Neutrophil (primary cell): ENCODE results near the gene RAD51AP1.

Experiments used
- H3K27ac ChIP-seq: fragments of 200-600 bp; sonication (generic); 2 replicates; pipeline ENCODE4 v1.5.1; 2016; ENCODE audit warnings: mild to moderate bottlenecking, moderate library complexity
- H3K27me3 ChIP-seq: fragments of 200-600 bp; sonication (generic); 2 replicates; pipeline ENCODE4 v1.6.0; 2016; ENCODE audit warnings: mild to moderate bottlenecking
- H3K36me3 ChIP-seq: fragments of 200-600 bp; sonication (generic); 2 replicates; pipeline ENCODE4 v1.5.1; 2017
- H3K4me1 ChIP-seq, 2 experiments: fragments of 200-600 bp in 1 of 2; sonication (generic) in 1 of 2; 1 replicate in 1 of 2; 2 replicates in 1 of 2; pipeline versions ENCODE4 v1.5.1 to v1.6.1; 2013 to 2016; ENCODE audit warnings: low read depth in 1 of 2, low read length in 1 of 2, mild to moderate bottlenecking in 1 of 2, moderate library complexity in 1 of 2; ENCODE audit not compliant: control insufficient read depth in 1 of 2, insufficient read depth in 1 of 2
- H3K4me3 ChIP-seq, 2 experiments: fragments of 200-600 bp in 1 of 2; sonication (generic) in 1 of 2; 1 replicate in 1 of 2; 2 replicates in 1 of 2; pipeline ENCODE4 v1.5.1; 2013 to 2016; ENCODE audit warnings: low read depth in 1 of 2, low read length in 1 of 2, mild to moderate bottlenecking in 1 of 2, moderate library complexity in 1 of 2
- H3K9me3 ChIP-seq: fragments of 200-600 bp; sonication (generic); 2 replicates; pipeline ENCODE4 v1.5.1; 2016
- TF ChIP-seq, protein P1 (sequence below): fragments of 200-600 bp; sonication (generic); IDR thresholded peaks from 2 replicates; pipeline ENCODE4 v1.5.1; 2016; ENCODE audit warnings: antibody characterized with exemption

Gene RAD51AP1

DNA sequence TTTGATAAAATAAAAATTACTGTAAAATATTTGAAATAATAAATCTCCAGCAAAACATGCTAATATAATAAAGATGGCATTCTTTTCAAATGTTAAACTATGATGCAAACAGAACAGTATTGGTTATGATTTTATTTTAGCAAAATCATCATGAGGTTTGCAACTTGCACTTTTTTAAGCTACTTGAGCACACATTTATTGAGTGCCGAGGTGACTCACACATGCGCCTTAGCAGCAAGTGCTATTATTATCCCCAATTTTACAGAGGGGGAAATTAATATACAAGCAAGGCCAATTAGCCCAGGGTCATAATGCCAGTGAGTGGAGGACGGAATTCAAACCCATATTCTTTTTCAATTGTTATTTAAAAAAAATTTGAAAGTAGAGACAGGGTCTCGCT, 30.6 kb downstream of the RAD51AP1 start:
- Histone ChIP-seq H3K4me1 (peaks cover 0 to 9% of the 10 kb centered on the region in 2 experiments), H3K9me3 (no peaks in the 10 kb centered on the region), H3K36me3 (no peaks in the 10 kb centered on the region), H3K4me3 (no peak overlapping the region), H3K27ac (no peak overlapping the region), H3K27me3 (no peaks in the 10 kb centered on the region)
- TF ChIP-seq, protein P1, sequence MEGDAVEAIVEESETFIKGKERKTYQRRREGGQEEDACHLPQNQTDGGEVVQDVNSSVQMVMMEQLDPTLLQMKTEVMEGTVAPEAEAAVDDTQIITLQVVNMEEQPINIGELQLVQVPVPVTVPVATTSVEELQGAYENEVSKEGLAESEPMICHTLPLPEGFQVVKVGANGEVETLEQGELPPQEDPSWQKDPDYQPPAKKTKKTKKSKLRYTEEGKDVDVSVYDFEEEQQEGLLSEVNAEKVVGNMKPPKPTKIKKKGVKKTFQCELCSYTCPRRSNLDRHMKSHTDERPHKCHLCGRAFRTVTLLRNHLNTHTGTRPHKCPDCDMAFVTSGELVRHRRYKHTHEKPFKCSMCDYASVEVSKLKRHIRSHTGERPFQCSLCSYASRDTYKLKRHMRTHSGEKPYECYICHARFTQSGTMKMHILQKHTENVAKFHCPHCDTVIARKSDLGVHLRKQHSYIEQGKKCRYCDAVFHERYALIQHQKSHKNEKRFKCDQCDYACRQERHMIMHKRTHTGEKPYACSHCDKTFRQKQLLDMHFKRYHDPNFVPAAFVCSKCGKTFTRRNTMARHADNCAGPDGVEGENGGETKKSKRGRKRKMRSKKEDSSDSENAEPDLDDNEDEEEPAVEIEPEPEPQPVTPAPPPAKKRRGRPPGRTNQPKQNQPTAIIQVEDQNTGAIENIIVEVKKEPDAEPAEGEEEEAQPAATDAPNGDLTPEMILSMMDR: no peak

DNA sequence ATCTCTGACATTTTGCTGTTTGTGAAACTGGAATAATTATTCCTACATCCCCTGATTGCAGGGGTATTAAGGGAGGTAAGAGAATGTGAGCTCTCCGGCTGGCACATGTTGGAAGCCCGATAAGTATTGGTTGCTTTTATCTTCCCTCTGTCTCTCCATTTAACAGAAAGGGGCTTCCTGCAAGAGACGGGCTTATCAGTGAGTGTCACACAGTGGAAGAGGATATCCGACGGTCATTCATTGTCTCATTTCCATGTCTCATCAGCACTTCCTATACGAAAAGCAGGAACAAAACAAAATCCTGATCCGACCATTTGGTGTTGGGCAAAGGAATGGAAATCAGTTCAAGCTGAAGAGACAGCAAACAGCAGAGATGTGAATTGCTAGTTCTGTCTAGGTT, 34.0 kb downstream of the RAD51AP1 start:
- H3K4me1 ChIP-seq: no peaks in the 10 kb centered on the region

DNA sequence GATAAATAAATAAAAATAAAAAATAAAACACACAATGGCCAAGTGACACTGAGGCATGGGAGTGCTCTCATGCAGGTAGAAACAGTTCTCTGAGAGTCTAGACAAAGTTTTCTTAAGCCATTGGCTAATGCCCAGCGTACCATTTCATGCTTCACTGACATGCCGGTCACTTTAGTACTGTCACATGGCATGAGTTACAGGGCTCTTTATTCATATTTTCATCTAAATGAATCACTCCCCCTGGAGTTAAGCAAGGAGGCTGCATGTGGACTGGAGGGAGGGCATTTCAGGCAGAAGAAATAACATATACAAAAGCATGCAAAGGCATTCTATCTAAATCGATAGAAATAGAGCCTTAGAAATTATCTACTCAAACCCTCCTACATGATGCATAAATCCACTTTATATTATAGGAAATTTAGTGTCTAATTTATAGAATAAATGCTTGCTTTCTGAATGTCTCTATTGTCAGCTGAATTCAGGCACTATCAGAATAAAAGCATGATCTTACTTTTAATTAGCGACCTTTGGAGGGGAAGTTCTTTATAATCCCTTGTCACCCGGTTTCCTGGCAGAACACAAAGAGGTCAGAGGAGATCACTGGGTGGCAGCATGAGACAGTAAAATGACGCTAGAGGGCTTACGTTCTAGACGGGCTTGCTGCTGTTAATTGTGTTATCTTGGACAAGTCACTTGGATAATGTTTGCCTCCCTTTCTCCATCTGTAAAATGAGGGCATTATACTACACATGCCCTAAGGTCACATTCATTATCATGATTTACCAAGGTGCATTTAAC, 40.8 kb downstream of the RAD51AP1 start:
- Histone ChIP-seq H3K4me3 (no peak overlapping the region), H3K4me1 (no peaks in the 10 kb centered on the region), H3K36me3 (no peaks in the 10 kb centered on the region), H3K27ac (no peak overlapping the region), H3K27me3 (peaks cover 23% of the 10 kb centered on the region), H3K9me3 (no peaks in the 10 kb centered on the region)
- TF ChIP-seq, protein P1: no peak

More for the DNA sequence above, 34.0 kb downstream of the RAD51AP1 start:
- Histone ChIP-seq H3K9me3 (no peaks in the 10 kb centered on the region), H3K27ac (no peak overlapping the region), H3K27me3 (peaks cover 10% of the 10 kb centered on the region), H3K36me3 (no peaks in the 10 kb centered on the region), H3K4me3 (no peak overlapping the region)
- TF ChIP-seq, protein P1: no peak

DNA sequence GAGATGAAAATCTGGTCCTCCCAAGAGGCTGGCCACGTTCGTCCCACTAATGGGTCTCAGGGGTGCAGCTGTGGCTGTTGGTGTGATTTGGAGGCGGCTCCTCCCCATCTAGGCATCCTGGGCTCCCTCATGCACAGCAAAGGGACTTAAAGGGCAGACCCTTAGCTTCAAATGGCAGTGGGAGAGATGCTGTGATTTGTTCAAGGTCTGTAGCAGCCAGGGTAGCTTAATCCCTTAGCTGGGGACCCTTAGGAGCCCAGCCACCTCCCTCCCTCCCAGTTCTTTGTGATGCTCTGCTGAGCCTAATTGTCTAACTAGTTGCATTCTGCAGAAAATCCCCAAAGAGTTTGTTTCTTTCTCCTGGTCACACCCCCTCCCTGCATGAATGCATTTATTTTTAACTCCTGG, 41.6 kb downstream of the RAD51AP1 start:
- H3K36me3 ChIP-seq: no peaks in the 10 kb centered on the region
- peaks cover 23% of the 10 kb centered on the region for H3K27me3 ChIP-seq
- H3K4me3 ChIP-seq: no peak overlapping the region
- TF ChIP-seq, protein P1: no peak
- no peaks in the 10 kb centered on the region for H3K4me1 ChIP-seq
- no peaks in the 10 kb centered on the region for H3K9me3 ChIP-seq
- no peak overlapping the region for H3K27ac ChIP-seq

DNA sequence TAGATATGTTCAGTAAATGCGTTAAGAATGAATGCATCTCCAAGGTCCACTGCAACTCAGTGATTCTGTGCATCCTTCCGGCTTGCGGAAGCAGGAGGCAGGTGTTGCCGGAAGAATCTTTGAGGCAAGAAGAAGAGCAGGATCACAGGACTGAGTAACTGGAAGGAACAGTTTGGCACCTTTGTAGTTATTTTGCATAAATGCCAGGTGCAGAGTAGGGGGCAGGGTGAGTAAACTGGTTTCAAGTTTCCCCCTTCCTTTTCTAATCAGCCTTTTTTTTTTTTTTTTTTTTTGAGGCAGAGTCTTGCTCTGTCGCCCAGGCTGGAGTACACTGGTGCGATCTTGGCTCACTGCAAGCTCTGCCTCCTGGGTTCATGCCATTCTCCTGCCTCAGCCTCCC, 45.6 kb downstream of the RAD51AP1 start:
- Histone ChIP-seq H3K4me1 (peaks cover 5 to 8% of the 10 kb centered on the region in 2 experiments), H3K9me3 (no peaks in the 10 kb centered on the region), H3K27me3 (peaks cover 13% of the 10 kb centered on the region), H3K4me3 (no peak overlapping the region), H3K36me3 (no peaks in the 10 kb centered on the region), H3K27ac (no peak overlapping the region)
- TF ChIP-seq, protein P1: no peak
